H1 (cell line): ENCODE results near the gene KARS1. TPM values are rescaled to one million over a fixed set of nuclear protein-coding genes. Genes with fewer than 3 reads are reported as not detected.

Experiments used
- ATF2 ChIP-seq: IDR thresholded peaks from 2 replicates; pipeline ENCODE4 v1.6.1; 2012; ENCODE audit warnings: low read length, inconsistent platforms
- CHD7 ChIP-seq: fragments of 300-600 bp; sonication (generic); IDR thresholded peaks from 2 replicates; pipeline ENCODE4 v1.7.1; 2012; ENCODE audit warnings: low read length, moderate library complexity, mild to moderate bottlenecking, inconsistent platforms; ENCODE audit not compliant: insufficient replicate concordance
- GTF2F1 ChIP-seq: IDR thresholded peaks from 2 replicates; pipeline ENCODE4 v1.6.1; 2012; ENCODE audit warnings: low read depth, low read length, improper control_type of control experiment, borderline replicate concordance
- HDAC2 ChIP-seq, 2 experiments: fragments of 300-600 bp in 1 of 2; sonication (generic) in 1 of 2; IDR thresholded peaks; 2 replicates each; pipeline ENCODE4 v1.6.1; 2011 to 2012; ENCODE audit warnings: low read depth in 2 of 2, low read length in 2 of 2, mild to moderate bottlenecking in 2 of 2, moderate library complexity in 2 of 2, borderline replicate concordance in 1 of 2, inconsistent platforms in 1 of 2
- KDM1A ChIP-seq: fragments of 200-600, 300-600 bp; sonication (generic); IDR thresholded peaks from 2 replicates; pipeline ENCODE4 v1.7.1; 2016; ENCODE audit warnings: mild to moderate bottlenecking, low read length, borderline replicate concordance
- KDM4A ChIP-seq: IDR thresholded peaks from one replicate; pipeline ENCODE4 v1.7.1; 2012; ENCODE audit warnings: low read depth, mild to moderate bottlenecking, moderate library complexity, low read length, inconsistent platforms; ENCODE audit not compliant: severe bottlenecking
- MAFK ChIP-seq: IDR thresholded peaks from 2 replicates; pipeline ENCODE4 v1.6.1; 2012; ENCODE audit warnings: low read depth, mild to moderate bottlenecking, improper control_type of control experiment, low read length
- POLR2A ChIP-seq, 2 experiments: IDR thresholded peaks; 1 replicate in 1 of 2; 2 replicates in 1 of 2; pipeline ENCODE4 v1.6.1; 2011; ENCODE audit warnings: low read depth in 2 of 2, low read length in 2 of 2, mild to moderate bottlenecking in 2 of 2; ENCODE audit errors: control extremely low read depth in 1 of 2
- RBBP5 ChIP-seq: IDR thresholded peaks from 2 replicates; pipeline ENCODE4 v1.7.1; 2012; ENCODE audit warnings: low read depth, mild to moderate bottlenecking, inconsistent platforms, low read length, moderate library complexity, borderline replicate concordance
- TAF7 ChIP-seq: optimal IDR thresholded peaks from 2 replicates; pipeline ENCODE3; 2011; ENCODE audit warnings: low read depth, mild to moderate bottlenecking, inconsistent platforms, low read length, moderate library complexity, borderline replicate concordance
- polyA plus RNA-seq, 7 experiments: library from polyadenylated mRNA; depleted of rRNA in 3 of 7; stranded (reverse) in 5 of 7; unstranded in 2 of 7; fragments of >200 nt in 5 of 7; fragments of 200-250 nt in 2 of 7; gene quantifications; 1 replicate in 5 of 7; 2 replicates in 1 of 7; 4 replicates in 1 of 7; pipeline versions ENCODE4 v1.2.1 to v1.2.3, GENCODE V29; 2011 to 2013; ENCODE audit warnings: missing spikeins in 2 of 7, mixed read lengths in 2 of 7
- total RNA-seq: library from RNA; stranded (reverse); fragmentation: NEBNext Ultra II Directional; extraction: Animal tissue kit (Norgen Biotek cat#: 25700); gene quantifications from 2 replicates; pipeline ENCODE4 v1.2.1, GENCODE V29; 2021

Gene KARS1
- total and polyA plus RNA-seq, 2 of the 8 experiments (the other 6 are each of a cell fraction or from before 2014, with no cell fraction given), result 97.5 to 221 TPM

GRCh38 chr16:75618780-75619179, 28.7 kb downstream of the KARS1 start (continued):
- TF ChIP-seq CHD7 (no peak), ATF2 (no peak), MAFK (no peak), HDAC2 (IDR thresholded peaks at IDR 0.05; ENCODE audit: borderline replicate concordance in 1 of 2, low read depth in 2 of 2, low read length in 2 of 2) (no peak), GTF2F1 (no peak), RBBP5 (no peak), KDM1A (no peak), KDM4A (no peak), TAF7 (no peak), POLR2A (IDR thresholded peaks at IDR 0.05; ENCODE audit: control extremely low read depth in 1 of 2, low read depth in 2 of 2, low read length in 2 of 2) (no peak)
